Measurements from ENCODE around the gene PRR20A. TPM values are rescaled to one million over a fixed set of nuclear protein-coding genes. Genes with fewer than 3 reads are reported as not detected.

The PRR20A gene
- total RNA-seq, 4 donors from 2014 or later, result not detected

DNA sequence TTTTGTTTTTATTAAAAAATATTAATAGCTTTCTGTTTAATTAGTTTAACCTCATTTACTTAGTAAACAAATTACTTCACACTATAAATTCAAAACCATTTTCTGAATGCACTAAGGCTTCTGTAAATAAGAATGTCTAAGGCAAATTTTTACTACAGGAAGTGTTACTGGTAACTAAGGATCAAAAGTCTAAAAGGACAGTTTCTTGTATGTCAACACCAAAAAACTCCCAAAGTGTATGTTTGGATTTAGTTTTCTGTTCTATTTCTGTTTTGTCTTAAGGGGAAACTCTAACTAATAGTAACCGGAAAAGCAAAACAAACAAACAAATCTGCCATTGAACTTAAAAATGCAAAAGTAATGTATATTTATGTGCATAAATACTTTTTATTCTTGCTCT, 50.9 kb downstream of the PRR20A start:
- Histone ChIP-seq H3K9me3 (no peaks in the 10 kb centered on the region), H3K4me3 (no peak overlapping the region), H3K36me3 (no peaks in the 10 kb centered on the region), H3K27ac (no peak overlapping the region), H3K27me3 (no peaks in the 10 kb centered on the region), H3K4me1 (no peaks in the 10 kb centered on the region)
- no peak for DNase-seq (ENCODE audit: low spot score in 2 of 2)
- TF ChIP-seq EP300 (IDR thresholded peaks at IDR 0.05) (no peak), CTCF (IDR thresholded peaks at IDR 0.05) (no peak), POLR2A (IDR thresholded peaks at IDR 0.05) (no peak)
- WGBS, 2 donors, result 52 to 72% methylated on average over 1 of the region's 1 CpG

Small RNAs within 50 kb of the gene (small RNA-seq; reads per million reads assigned to genes)
- not detected for gene PRR20FP

Other genes starting within 250 kb of the PRR20A start
- not detected for gene PRR20B, start 6.6 kb downstream of the PRR20A start, total RNA-seq
- not detected for gene PRR20C, start 13.1 kb downstream of the PRR20A start, total RNA-seq
- gene PRR20D, start 19.7 kb downstream of the PRR20A start, total RNA-seq, result not detected
- not detected for gene PRR20E, start 26.3 kb downstream of the PRR20A start, total RNA-seq

All from tibial nerve (tissue), 4 donors.